Measurements from ENCODE around the gene TANGO6.

Gene TANGO6

GRCh38 chr16:69019811-69020210 is 176.5 kb downstream of the TANGO6 start:
- DNase-seq (ENCODE audit: low read depth): no peak
- no peak for TF ChIP-seq CTCF (IDR thresholded peaks at IDR 0.05; ENCODE audit: low read depth, low read length, missing control alignments)
- in situ Hi-C loops (cut with HindIII; ENCODE audit: low sequenced_read_pairs): no loop called here
- no peak overlapping the region for H3K4me3 ChIP-seq (ENCODE audit: low read depth, low read length)

- in situ Hi-C loops (cut with HindIII; ENCODE audit: low sequenced_read_pairs): no loop called here
- TF ChIP-seq CTCF (IDR thresholded peaks at IDR 0.05; ENCODE audit: low read depth, low read length, missing control alignments): no peak
- no peak for DNase-seq (ENCODE audit: low read depth)
- no peak overlapping the region for H3K4me3 ChIP-seq (ENCODE audit: low read depth, low read length)
Observed at GRCh38 chr16:69029121-69029520, 185.8 kb downstream of the TANGO6 start.

- TF ChIP-seq CTCF (IDR thresholded peaks at IDR 0.05; ENCODE audit: low read depth, low read length, missing control alignments): no peak
- in situ Hi-C loops (cut with HindIII; ENCODE audit: low sequenced_read_pairs): loop anchor here (5.0 to 10.0 kb wide), 2 partner anchors 55 to 107 kb away; no protein-coding TSS in a partner anchor
- DNase-seq (ENCODE audit: low read depth): no peak
- H3K4me3 ChIP-seq (ENCODE audit: low read depth, low read length): no peak overlapping the region
Observed at GRCh38 chr16:69031877-69032301, 188.6 kb downstream of the TANGO6 start.

- no peak for DNase-seq (ENCODE audit: low read depth)
- in situ Hi-C loops (cut with HindIII; ENCODE audit: low sequenced_read_pairs): loop anchor here (5.0 to 10.0 kb wide), 2 partner anchors 54 to 109 kb away; no protein-coding TSS in a partner anchor
- TF ChIP-seq CTCF (IDR thresholded peaks at IDR 0.05; ENCODE audit: low read depth, low read length, missing control alignments): no peak
- H3K4me3 ChIP-seq (ENCODE audit: low read depth, low read length): no peak overlapping the region
Observed at GRCh38 chr16:69033151-69033949, 190.0 kb downstream of the TANGO6 start.

GRCh38 chr16:69035375-69035774 is 192.0 kb downstream of the TANGO6 start:
- no peak for TF ChIP-seq CTCF (IDR thresholded peaks at IDR 0.05; ENCODE audit: low read depth, low read length, missing control alignments)
- no peak overlapping the region for H3K4me3 ChIP-seq (ENCODE audit: low read depth, low read length)
- in situ Hi-C loops (cut with HindIII; ENCODE audit: low sequenced_read_pairs): loop anchor here (10.0 kb wide), 1 partner anchor 111 kb away; no protein-coding TSS in a partner anchor
- no peak for DNase-seq (ENCODE audit: low read depth)

- in situ Hi-C loops (cut with HindIII; ENCODE audit: low sequenced_read_pairs): loop anchor here (10.0 kb wide), 1 partner anchor 112 kb away; no protein-coding TSS in a partner anchor
- TF ChIP-seq CTCF (IDR thresholded peaks at IDR 0.05; ENCODE audit: low read depth, low read length, missing control alignments): no peak
- H3K4me3 ChIP-seq (ENCODE audit: low read depth, low read length): no peak overlapping the region
- no peak for DNase-seq (ENCODE audit: low read depth)
Observed at GRCh38 chr16:69036399-69037091, 193.2 kb downstream of the TANGO6 start.
